Sigmoid colon (tissue), 7 donors: Measurements from ENCODE around the gene EDN3. TPM values are rescaled to one million over a fixed set of nuclear protein-coding genes. Genes with fewer than 3 reads are reported as not detected.

Experiments used
- DNase-seq: peaks from one replicate; pipeline ENCODE4 v3.0.0-alpha.2; 2019
- H3K27ac ChIP-seq, 4 donors: fragments of 200-600 bp; sonication (generic); one replicate each; pipeline ENCODE4 v1.5.1; 2016 to 2019; ENCODE audit warnings: mild to moderate bottlenecking in 1 of 4
- H3K27me3 ChIP-seq, 3 donors: fragments of 200-600 bp; sonication (generic); one replicate each; pipeline ENCODE4 v1.5.1; 2019; ENCODE audit warnings: mild to moderate bottlenecking in 1 of 3
- H3K36me3 ChIP-seq, 4 donors: fragments of 200-600 bp; sonication (generic); one replicate each; pipeline ENCODE4 v1.5.1; 2016 to 2019
- H3K4me1 ChIP-seq, 4 donors: fragments of 200-600 bp; sonication (generic); one replicate each; pipeline ENCODE4 v1.5.1; 2017 to 2019
- H3K4me3 ChIP-seq, 4 donors: fragments of 200-600 bp; sonication (generic); one replicate each; pipeline ENCODE4 v1.5.1; 2017 to 2019; ENCODE audit warnings: mild to moderate bottlenecking in 2 of 4, moderate library complexity in 1 of 4
- H3K9me3 ChIP-seq, 4 donors: fragments of 200-600 bp in 3 of 4; sonication (generic) in 3 of 4; one replicate each; pipeline versions ENCODE4 v1.5.1 to v1.6.1; 2013 to 2019
- CTCF ChIP-seq, 4 experiments: fragments of 450-650 bp in 3 of 4; fragments of 200-600 bp in 1 of 4; IDR thresholded peaks; one replicate each; pipeline ENCODE4 v1.5.1; 2016 to 2019; ENCODE audit warnings: antibody characterized with exemption in 4 of 4, mild to moderate bottlenecking in 3 of 4, moderate library complexity in 2 of 4
- EP300 ChIP-seq, 4 donors: sonication (generic); formaldehyde crosslinking; IDR thresholded peaks; one replicate each; pipeline ENCODE4 v1.6.1; 2017; ENCODE audit warnings: antibody characterized with exemption in 4 of 4
- POLR2A ChIP-seq, 2 donors: fragments of 450-650 bp; IDR thresholded peaks; one replicate each; pipeline ENCODE4 v1.6.1; 2016; ENCODE audit warnings: antibody characterized with exemption in 2 of 2, mild to moderate bottlenecking in 2 of 2, moderate library complexity in 2 of 2
- POLR2AphosphoS5 ChIP-seq, 4 donors: sonication (generic); formaldehyde crosslinking; IDR thresholded peaks; one replicate each; pipeline ENCODE4 v1.6.1; 2017; ENCODE audit warnings: antibody characterized with exemption in 4 of 4
- WGBS, 2 donors: extraction: QIAGEN DNeasy Blood & Tissue Kit; methylation state at CpG; one replicate each; pipeline ENCODE4 v1.1.7; 2013; 5-methylcytosine and 5-hydroxymethylcytosine counted together
- intact Hi-C: fragments of 100-400 bp; cut with DNase I; formaldehyde crosslinking; loops from one replicate; pipeline ENCODE4 v1.15.1; 2023
- polyA plus RNA-seq, 3 donors: library from polyadenylated mRNA; stranded (reverse); fragments of 200-250 nt; gene quantifications; one replicate each; pipeline ENCODE4 v1.2.3, GENCODE V29; 2013
- total RNA-seq, 4 donors: library from RNA; depleted of rRNA; stranded (reverse); fragments of >200 nt; gene quantifications; one replicate each; pipeline ENCODE4 v1.1.0, GENCODE V29; 2016
- donor health status: healthy with polysubstance abuse.
- donor health status: Bipolar disorder and iron deficiency.
- donor health status: healthy.

The EDN3 gene
- total and polyA plus RNA-seq, 7 donors = 0.27 to 28.8 (median 1.8) TPM

DNA sequence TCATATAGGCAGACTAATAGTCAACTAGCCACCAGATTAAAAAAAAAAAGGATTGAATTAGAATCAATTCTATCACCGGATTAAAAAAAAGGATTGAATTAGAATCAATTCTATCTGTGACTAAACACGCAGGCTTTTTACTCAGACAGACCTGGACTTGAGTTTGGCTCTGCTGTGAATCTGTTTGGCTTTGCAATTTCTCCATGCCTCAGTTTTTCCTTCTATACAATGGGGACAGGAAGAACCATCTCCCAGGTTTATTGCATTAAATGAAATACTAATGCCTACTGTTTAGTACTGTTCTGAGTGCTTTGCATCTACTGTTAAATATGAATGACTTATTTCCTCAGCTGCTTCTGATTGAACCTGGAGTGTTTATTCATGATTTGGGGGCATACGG lies 30.0 kb upstream of the EDN3 start:
- Histone ChIP-seq H3K36me3 (no peaks in the 10 kb centered on the region), H3K27me3 (peaks cover 0 to 44% (median 4%) of the 10 kb centered on the region in 3 donors), H3K4me1 (no peaks in the 10 kb centered on the region), H3K9me3 (no peaks in the 10 kb centered on the region), H3K4me3 (no peak overlapping the region), H3K27ac (no peak overlapping the region)
- WGBS, 2 donors = 80 to 96% methylated on average over 3 of the region's 3 CpGs
- intact Hi-C loops = no loop called here
- DNase-seq = no peak
- TF ChIP-seq EP300 (IDR thresholded peaks at IDR 0.05) = no peak
- TF ChIP-seq POLR2A (IDR thresholded peaks at IDR 0.05) = no peak
- TF ChIP-seq POLR2AphosphoS5 (IDR thresholded peaks at IDR 0.05) = no peak
- TF ChIP-seq CTCF (IDR thresholded peaks at IDR 0.05) = no peak

DNA sequence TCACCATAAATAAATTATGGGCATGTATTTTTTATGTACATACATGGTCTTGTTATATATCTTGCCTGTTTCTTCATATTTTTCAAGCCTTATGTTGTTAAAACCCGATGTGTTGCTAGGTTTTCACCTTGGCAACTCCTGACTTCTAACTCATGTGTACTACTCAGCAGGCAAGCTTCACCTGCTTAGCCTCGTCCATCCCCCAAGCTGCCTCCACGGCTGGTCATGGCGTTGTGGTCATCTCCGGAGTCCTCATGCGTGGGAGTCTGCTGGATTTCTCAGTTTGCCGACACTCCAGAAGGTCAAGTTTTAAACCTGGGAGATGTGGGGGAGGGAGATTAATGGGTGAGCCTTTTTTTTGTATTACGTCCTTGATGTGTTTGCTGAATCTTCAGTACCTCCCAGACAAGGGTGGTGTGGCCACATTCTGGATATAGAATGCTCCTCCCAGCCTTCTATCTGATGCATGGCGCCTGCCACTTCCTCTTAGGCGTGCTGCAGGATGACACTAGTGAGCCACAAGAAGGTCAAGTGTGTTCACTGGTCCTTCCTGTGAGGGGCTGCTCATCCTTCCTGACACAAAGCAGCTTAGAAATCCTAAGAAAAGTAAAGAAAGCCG lies 26.6 kb upstream of the EDN3 start:
- Histone ChIP-seq H3K4me3 (no peak overlapping the region), H3K27ac (no peak overlapping the region), H3K27me3 (peaks cover 0 to 34% (median under 1%) of the 10 kb centered on the region in 3 donors), H3K36me3 (no peaks in the 10 kb centered on the region), H3K9me3 (no peaks in the 10 kb centered on the region), H3K4me1 (no peaks in the 10 kb centered on the region)
- no peak for DNase-seq
- intact Hi-C loops = no loop called here
- 67 to 83% methylated on average over 11 of the region's 11 CpGs for WGBS, 2 donors
- TF ChIP-seq EP300 (IDR thresholded peaks at IDR 0.05) (no peak), CTCF (IDR thresholded peaks at IDR 0.05) (no peak)

- no peaks in the 10 kb centered on the region for H3K36me3 ChIP-seq
- peaks cover 0 to 20% (median 0%) of the 10 kb centered on the region in 3 donors for H3K27me3 ChIP-seq
- 72 to 78% methylated on average over 5 of the region's 5 CpGs for WGBS, 2 donors
- H3K4me1 ChIP-seq = no peaks in the 10 kb centered on the region
- TF ChIP-seq POLR2AphosphoS5 (IDR thresholded peaks at IDR 0.05) = no peak
- TF ChIP-seq POLR2A (IDR thresholded peaks at IDR 0.05) = no peak
- no peak for TF ChIP-seq EP300 (IDR thresholded peaks at IDR 0.05)
- no peak for TF ChIP-seq CTCF (IDR thresholded peaks at IDR 0.05)
- no peak overlapping the region for H3K4me3 ChIP-seq
- no peak for DNase-seq
- H3K9me3 ChIP-seq = no peaks in the 10 kb centered on the region
- intact Hi-C loops = no loop called here
- no peak overlapping the region for H3K27ac ChIP-seq
Measured at GRCh38 chr20:59276938-59277337, 23.5 kb upstream of the EDN3 start.

- no peaks in the 10 kb centered on the region for H3K36me3 ChIP-seq
- H3K9me3 ChIP-seq = no peaks in the 10 kb centered on the region
- TF ChIP-seq POLR2AphosphoS5 (IDR thresholded peaks at IDR 0.05) (no peak), EP300 (IDR thresholded peaks at IDR 0.05) (no peak), CTCF (IDR thresholded peaks at IDR 0.05) (no peak), POLR2A (IDR thresholded peaks at IDR 0.05) (no peak)
- H3K27ac ChIP-seq = no peak overlapping the region
- WGBS, 2 donors = 86 to 89% methylated on average over 5 of the region's 5 CpGs
- no peak for DNase-seq
- no peak overlapping the region for H3K4me3 ChIP-seq
- intact Hi-C loops = no loop called here
- no peaks in the 10 kb centered on the region for H3K4me1 ChIP-seq
- H3K27me3 ChIP-seq = peaks cover 0 to 3% (median 0%) of the 10 kb centered on the region in 3 donors
Measured at GRCh38 chr20:59284470-59284869, 15.9 kb upstream of the EDN3 start.

DNA sequence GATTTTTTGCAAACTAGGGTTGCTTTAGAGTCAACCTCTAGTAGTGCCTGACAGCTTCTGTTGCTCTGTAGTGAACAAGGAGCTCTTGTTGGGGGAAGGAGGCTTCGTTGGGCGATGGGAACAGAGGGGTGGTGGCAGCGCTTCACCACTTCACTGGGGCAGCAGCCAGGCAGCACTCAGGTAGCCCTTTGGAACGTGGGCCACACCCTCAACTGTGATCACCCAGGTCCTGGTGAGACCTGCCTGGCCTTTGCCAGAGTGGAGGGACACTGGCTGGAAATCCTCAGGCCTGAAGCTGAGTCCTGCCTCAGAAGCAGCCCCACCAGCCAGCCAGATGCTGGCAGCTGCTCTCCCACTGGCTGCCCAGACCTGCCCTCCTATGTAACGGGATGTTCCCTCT lies 10.4 kb upstream of the EDN3 start:
- Histone ChIP-seq H3K4me3 (no peak overlapping the region), H3K4me1 (no peaks in the 10 kb centered on the region), H3K36me3 (no peaks in the 10 kb centered on the region), H3K27ac (no peak overlapping the region), H3K27me3 (peaks cover 0 to 19% (median 0%) of the 10 kb centered on the region in 3 donors), H3K9me3 (no peaks in the 10 kb centered on the region)
- WGBS, 2 donors = 21 to 69% methylated on average over 5 of the region's 5 CpGs
- no peak for DNase-seq
- intact Hi-C loops = no loop called here
- no peak for TF ChIP-seq POLR2A (IDR thresholded peaks at IDR 0.05)
- no peak for TF ChIP-seq CTCF (IDR thresholded peaks at IDR 0.05)
- TF ChIP-seq EP300 (IDR thresholded peaks at IDR 0.05) = no peak
- TF ChIP-seq POLR2AphosphoS5 (IDR thresholded peaks at IDR 0.05) = no peak
